C4-2B (cell line): ENCODE measurements around the gene ADD3.

Experiments used
- H3K27ac ChIP-seq: fragments of 450-650 bp; 2 replicates; pipeline ENCODE4 v1.5.1; 2017
- ZFX ChIP-seq: fragments of 450-650 bp; IDR thresholded peaks from 2 replicates; pipeline ENCODE4 v1.6.1; 2017
- TF ChIP-seq, protein P1 (sequence below): fragments of 450-650 bp; conservative IDR thresholded peaks from 2 replicates; pipeline ENCODE4 v1.5.1; 2017; ENCODE audit warnings: mild to moderate bottlenecking

ADD3 gene

DNA sequence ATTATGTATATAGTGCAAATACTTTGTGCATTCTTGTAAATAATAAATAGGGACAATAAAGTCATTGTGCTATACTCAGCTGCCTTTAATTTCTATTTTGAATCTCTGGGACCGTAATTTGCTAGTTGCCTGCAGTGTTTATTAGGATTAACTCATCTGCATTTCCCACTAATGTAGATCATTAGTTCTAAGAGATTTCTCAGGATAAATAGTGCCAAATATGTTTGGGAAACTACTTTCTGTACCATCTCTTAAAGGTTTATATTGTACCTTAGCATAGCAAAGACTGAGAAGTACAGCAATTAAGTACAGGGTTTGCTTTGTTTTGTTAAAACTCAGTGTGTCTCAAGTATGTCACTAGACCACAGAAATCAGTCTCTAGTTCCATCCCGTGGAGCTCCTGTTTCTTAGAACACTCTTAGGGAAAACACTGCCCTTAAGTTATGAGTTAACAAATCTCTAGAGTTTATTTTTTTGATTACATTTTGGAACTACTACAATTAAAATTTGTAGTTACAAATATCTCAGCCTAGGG, 26.0 kb downstream of the ADD3 start:
- no peak overlapping the region for H3K27ac ChIP-seq
- no peak for TF ChIP-seq ZFX
- TF ChIP-seq, protein P1, sequence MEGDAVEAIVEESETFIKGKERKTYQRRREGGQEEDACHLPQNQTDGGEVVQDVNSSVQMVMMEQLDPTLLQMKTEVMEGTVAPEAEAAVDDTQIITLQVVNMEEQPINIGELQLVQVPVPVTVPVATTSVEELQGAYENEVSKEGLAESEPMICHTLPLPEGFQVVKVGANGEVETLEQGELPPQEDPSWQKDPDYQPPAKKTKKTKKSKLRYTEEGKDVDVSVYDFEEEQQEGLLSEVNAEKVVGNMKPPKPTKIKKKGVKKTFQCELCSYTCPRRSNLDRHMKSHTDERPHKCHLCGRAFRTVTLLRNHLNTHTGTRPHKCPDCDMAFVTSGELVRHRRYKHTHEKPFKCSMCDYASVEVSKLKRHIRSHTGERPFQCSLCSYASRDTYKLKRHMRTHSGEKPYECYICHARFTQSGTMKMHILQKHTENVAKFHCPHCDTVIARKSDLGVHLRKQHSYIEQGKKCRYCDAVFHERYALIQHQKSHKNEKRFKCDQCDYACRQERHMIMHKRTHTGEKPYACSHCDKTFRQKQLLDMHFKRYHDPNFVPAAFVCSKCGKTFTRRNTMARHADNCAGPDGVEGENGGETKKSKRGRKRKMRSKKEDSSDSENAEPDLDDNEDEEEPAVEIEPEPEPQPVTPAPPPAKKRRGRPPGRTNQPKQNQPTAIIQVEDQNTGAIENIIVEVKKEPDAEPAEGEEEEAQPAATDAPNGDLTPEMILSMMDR: no peak

- TF ChIP-seq, protein P1: no peak
- TF ChIP-seq ZFX: no peak
- no peak overlapping the region for H3K27ac ChIP-seq
These were observed 26.8 kb downstream of the ADD3 start for GRCh38 chr10:110034596-110034995.

DNA sequence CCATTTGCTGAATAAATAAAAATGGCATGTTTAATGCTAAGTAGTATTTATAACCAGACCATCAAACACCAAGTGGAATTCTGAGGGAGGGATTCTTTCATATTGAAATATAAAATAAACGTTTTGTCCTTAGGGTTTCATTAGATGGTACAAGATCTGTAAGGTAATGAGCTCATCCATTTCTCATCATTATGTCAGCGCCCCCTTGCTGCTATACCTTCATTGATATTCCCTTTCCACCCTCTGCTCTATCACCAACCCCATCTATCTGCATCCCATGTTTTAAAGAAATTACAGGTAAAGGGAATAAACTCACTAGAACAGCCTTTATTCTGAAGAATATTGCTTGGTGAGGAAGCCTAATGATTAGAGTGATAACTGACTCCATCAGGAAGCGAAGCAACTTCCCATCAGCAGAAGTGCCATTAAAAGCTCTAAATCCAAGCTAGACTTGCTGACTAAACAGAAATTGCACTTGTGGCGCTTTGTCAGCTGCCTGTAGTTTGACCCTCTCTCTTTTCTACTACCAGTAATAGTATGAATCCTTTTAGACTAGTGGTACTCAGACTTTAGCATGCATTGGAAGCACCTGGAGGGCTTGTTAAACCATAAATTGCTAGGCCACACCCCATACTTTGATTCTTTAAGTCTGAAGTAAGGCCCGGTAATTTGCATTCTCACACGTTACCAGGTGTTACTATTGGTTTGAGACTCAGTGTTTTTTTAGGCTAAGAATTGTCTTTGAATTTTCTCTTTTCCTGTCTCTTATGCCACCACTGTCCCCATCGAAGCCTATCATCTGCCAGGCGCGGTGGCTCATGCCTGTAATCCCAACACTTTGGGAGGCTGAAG, 27.5 kb downstream of the ADD3 start:
- TF ChIP-seq ZFX: no peak
- TF ChIP-seq, protein P1: peak; percentile 32

GRCh38 chr10:110036640-110037039, 28.9 kb downstream of the ADD3 start:
- H3K27ac ChIP-seq: no peak overlapping the region
- no peak for TF ChIP-seq ZFX
- TF ChIP-seq, protein P1: no peak

More for the DNA sequence above, 27.5 kb downstream of the ADD3 start:
- H3K27ac ChIP-seq: no peak overlapping the region

- TF ChIP-seq, protein P1: no peak
- no peak for TF ChIP-seq ZFX
- H3K27ac ChIP-seq: no peak overlapping the region
These were observed 31.5 kb downstream of the ADD3 start for GRCh38 chr10:110039254-110039653.

GRCh38 chr10:110040108-110040507, 32.3 kb downstream of the ADD3 start:
- no peak overlapping the region for H3K27ac ChIP-seq
- no peak for TF ChIP-seq ZFX
- TF ChIP-seq, protein P1: no peak

GRCh38 chr10:110040767-110041478, 33.1 kb downstream of the ADD3 start:
- H3K27ac ChIP-seq: no peak overlapping the region
- TF ChIP-seq ZFX: no peak
- TF ChIP-seq, protein P1: no peak
